ENCODE data around the gene PHGDH. TPM values are rescaled to one million over a fixed set of nuclear protein-coding genes. Genes with fewer than 3 reads are reported as not detected.
"Not testable (repeated sequence)": the region's sequence is repeated elsewhere in the genome, so short reads cannot be mapped to it uniquely, and the experiment has no call there.

PHGDH gene
- total RNA-seq, 3 donors from 2014 or later, result 3.3 to 32.9 (median 13.2) TPM

DNA sequence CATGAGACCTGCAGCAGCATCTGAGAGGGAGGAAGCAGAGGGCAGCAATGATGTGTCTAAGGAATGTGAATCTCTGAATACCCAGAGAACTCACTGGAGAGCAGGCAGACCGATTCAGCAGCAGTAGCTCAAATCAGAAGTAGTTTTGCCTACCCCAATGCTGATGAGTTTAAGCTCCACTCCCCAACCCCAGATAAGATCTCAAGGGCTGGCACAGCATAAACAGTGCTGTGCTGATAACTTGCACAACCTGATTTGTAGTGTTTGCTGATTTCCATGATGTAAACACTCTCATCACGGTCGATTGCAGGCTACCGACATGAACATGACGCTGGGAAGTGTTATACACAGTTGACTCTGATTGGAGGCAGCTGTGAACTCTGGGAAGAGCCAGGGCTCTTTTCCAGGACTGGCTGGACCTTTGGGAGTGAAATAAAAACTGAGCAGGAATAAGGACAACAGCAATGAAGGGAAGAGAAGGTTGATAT lies 68.2 kb downstream of the PHGDH start:
- Histone ChIP-seq H3K36me3 (ENCODE audit: low read depth) (no peaks in the 10 kb centered on the region), H3K4me1 (ENCODE audit: low read depth) (peaks cover 41% of the 10 kb centered on the region), H3K4me3 (no peak overlapping the region), H3K9me3 (no peaks in the 10 kb centered on the region)
- intact Hi-C loops (cut with DNase I, micrococcal nuclease), result no loop called here
- peak in 2 of 3 donors; percentile 54 to 85 for DNase-seq
- ATAC-seq, result peak; percentile 79
- TF ChIP-seq CTCF (IDR thresholded peaks at IDR 0.05), result no peak

- no peaks in the 10 kb centered on the region for H3K36me3 ChIP-seq (ENCODE audit: low read depth)
- intact Hi-C loops (cut with DNase I, micrococcal nuclease), result no loop called here
- no peaks in the 10 kb centered on the region for H3K9me3 ChIP-seq
- H3K4me1 ChIP-seq (ENCODE audit: low read depth), result peaks cover 32% of the 10 kb centered on the region
- DNase-seq (no peak), ATAC-seq (no peak)
- no peak for TF ChIP-seq CTCF (IDR thresholded peaks at IDR 0.05)
- H3K4me3 ChIP-seq, result no peak overlapping the region
These were observed 69.9 kb downstream of the PHGDH start for GRCh38 chr1:119781434-119782210.

GRCh38 chr1:119782631-119783325 lies 71.0 kb downstream of the PHGDH start:
- no peak for TF ChIP-seq CTCF (IDR thresholded peaks at IDR 0.05)
- DNase-seq (peak in 1 of 3 donors; percentile 25), ATAC-seq (peak; percentile 54)
- Histone ChIP-seq H3K36me3 (ENCODE audit: low read depth) (no peaks in the 10 kb centered on the region), H3K9me3 (no peaks in the 10 kb centered on the region), H3K4me3 (no peak overlapping the region), H3K4me1 (ENCODE audit: low read depth) (peaks cover 35% of the 10 kb centered on the region)
- intact Hi-C loops (cut with DNase I, micrococcal nuclease), result no loop called here

GRCh38 chr1:119783354-119784185 lies 71.8 kb downstream of the PHGDH start:
- H3K4me3 ChIP-seq, result no peak overlapping the region
- no peaks in the 10 kb centered on the region for H3K9me3 ChIP-seq
- DNase-seq, result no peak
- no peak for ATAC-seq
- no peak for TF ChIP-seq CTCF (IDR thresholded peaks at IDR 0.05)
- intact Hi-C loops (cut with DNase I, micrococcal nuclease), result no loop called here
- no peaks in the 10 kb centered on the region for H3K36me3 ChIP-seq (ENCODE audit: low read depth)
- peaks cover 41% of the 10 kb centered on the region for H3K4me1 ChIP-seq (ENCODE audit: low read depth)

DNA sequence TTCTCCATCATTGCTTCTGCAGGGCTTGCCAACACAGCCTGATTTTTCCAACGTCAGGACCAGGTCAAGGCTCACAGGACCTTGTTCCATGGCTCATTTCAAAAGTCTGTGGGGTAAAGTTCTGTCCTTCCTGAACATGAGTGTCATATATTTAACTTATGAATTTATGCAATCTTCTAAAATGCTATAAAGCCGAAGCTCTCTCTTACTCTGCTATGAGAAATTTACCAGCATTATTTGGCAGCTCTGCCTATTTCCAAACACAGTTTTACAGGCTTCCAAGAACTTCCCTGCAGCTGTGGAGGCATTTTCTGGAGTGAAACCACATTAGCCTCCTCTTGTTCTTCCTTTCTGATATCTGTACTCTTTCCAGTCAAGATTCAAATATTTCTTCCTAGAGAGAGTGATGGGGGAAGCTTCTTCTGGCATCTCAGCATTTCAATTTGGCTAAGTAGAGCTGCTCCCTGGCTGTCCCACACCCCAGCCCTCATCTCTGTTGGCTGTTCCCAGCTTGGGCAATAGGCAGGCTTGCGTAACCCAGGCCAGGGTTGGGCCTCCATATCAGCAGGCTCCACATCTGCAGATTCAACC lies 72.6 kb downstream of the PHGDH start:
- TF ChIP-seq CTCF (IDR thresholded peaks at IDR 0.05), result no peak
- H3K4me1 ChIP-seq (ENCODE audit: low read depth), result peaks cover 33% of the 10 kb centered on the region
- peak; percentile 52 for ATAC-seq

GRCh38 chr1:119786046-119786445 lies 74.3 kb downstream of the PHGDH start:
- H3K36me3 ChIP-seq (ENCODE audit: low read depth); H3K9me3 ChIP-seq; H3K4me3 ChIP-seq; ATAC-seq; intact Hi-C loops (cut with DNase I, micrococcal nuclease): not testable (repeated sequence)
- DNase-seq, result peak in 1 of 3 donors; percentile 28
- H3K4me1 ChIP-seq (ENCODE audit: low read depth), result peaks cover 35% of the 10 kb centered on the region

More for the DNA sequence above, 72.6 kb downstream of the PHGDH start:
- H3K9me3 ChIP-seq, result no peaks in the 10 kb centered on the region
- H3K36me3 ChIP-seq (ENCODE audit: low read depth), result no peaks in the 10 kb centered on the region
- intact Hi-C loops (cut with DNase I, micrococcal nuclease), result no loop called here
- peak in 2 of 3 donors; percentile 64 to 76 for DNase-seq
- H3K4me3 ChIP-seq, result no peak overlapping the region

- H3K9me3 ChIP-seq; intact Hi-C loops (cut with DNase I, micrococcal nuclease); H3K36me3 ChIP-seq (ENCODE audit: low read depth); DNase-seq; H3K4me3 ChIP-seq; ATAC-seq: not testable (repeated sequence)
- peaks cover 35% of the 10 kb centered on the region for H3K4me1 ChIP-seq (ENCODE audit: low read depth)
These were observed 74.8 kb downstream of the PHGDH start for GRCh38 chr1:119786473-119787050.

Measured in mucosa of descending colon (tissue), 3 donors.